Erythroblast (primary cell): Measurements from ENCODE around the gene C10orf90.

Source experiments
- GATA1 ChIP-seq: IDR thresholded peaks from 2 replicates; pipeline ENCODE4 v1.6.1; 2011; ENCODE audit warnings: low read depth, mild to moderate bottlenecking, control low read depth, low read length, moderate library complexity
- POLR2A ChIP-seq: IDR thresholded peaks from 2 replicates; pipeline ENCODE4 v1.6.1; 2011; ENCODE audit warnings: mild to moderate bottlenecking, low read length

GRCh38 chr10:126407831-126408230 lies 262.7 kb downstream of the C10orf90 start:
- no peak for TF ChIP-seq POLR2A
- TF ChIP-seq GATA1: no peak
